Inflammatory macrophage treated with lipopolysaccharide for 1 hour (primary cell): Measurements from ENCODE around the gene CTDP1.

Source experiments
- DNase-seq, 2 donors: peaks; one replicate each; pipeline ENCODE4 v3.0.0-alpha.2; 2020 to 2022

CTDP1 gene

DNA sequence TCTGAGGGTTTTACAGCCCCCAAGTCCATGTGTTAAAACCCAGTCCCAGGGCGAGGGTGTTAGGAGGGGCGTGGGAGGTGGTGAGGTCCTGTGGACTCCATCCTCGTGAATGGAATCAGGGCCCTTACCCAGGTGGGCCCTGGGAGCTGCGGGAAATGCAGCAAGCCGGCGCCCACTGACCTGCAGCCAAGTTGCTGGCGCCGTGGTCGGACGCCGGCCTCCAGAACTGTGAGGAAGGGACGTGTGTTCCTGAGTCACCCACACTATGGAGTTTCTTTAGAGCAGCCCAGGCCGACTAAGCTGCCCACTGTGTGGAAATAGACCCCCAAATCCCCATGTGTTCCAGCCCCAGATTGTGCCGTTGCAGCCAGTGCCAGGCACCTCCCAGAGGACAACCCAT, 26.4 kb downstream of the CTDP1 start:
- DNase-seq: no peak

DNA sequence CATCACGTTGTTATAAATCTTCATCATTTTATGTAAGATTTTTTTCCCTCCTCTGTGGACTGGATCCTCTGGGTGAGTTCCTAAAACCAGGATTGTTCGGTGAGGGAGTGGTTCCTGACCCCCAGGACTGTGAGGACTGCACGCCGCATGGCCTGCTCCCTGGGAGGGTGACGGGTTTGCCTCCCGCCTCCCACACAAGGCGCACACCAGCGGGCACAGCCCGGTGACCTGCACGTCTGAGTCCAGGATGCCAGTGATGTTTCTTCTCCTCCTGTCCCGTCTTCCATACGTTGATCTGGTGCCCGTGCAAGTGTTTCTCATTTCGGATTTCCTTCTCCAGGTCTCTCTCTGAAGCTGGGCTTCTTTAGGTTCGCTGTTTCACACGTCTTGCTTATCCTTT, 27.1 kb downstream of the CTDP1 start:
- DNase-seq: no peak

DNA sequence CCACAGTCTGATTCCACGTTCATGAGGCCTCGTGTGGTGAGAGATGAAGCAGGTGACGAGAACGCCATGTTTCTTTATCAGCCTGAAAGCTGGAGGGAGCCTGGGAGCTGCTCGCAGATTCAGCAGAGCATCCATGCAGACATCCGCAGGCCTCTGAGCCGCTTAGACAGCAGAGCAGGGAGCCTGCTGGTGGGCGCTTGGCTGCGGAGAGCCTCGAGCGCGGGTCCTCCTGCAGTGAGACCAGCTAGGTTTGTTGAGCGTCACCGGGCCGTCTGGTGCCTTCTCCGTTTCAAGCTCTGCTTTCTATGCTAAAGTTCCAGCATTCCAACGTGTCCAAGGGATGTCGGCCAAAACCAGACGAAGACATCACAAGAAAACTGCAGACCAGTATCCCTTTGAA, 27.6 kb downstream of the CTDP1 start:
- DNase-seq: no peak

DNA sequence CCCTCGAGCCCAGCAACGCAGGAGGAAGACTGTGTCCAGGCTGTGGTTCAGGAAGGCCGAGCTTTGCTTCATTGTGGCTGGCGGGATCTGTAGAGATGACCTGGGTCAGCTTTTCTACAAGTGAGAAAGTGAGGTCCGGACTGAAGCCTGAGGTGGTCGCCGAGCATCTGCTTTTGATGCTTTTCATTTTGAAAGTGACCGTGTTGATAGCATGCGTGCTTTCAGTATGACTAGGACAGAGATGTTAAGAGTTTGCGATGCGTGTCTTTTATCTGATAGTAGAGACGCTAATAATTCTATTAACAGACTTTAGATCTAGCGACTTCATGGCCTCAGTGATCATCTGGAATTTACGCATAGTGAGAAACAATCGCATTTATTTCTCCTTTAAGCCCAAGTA, 28.1 kb downstream of the CTDP1 start:
- no peak for DNase-seq

DNA sequence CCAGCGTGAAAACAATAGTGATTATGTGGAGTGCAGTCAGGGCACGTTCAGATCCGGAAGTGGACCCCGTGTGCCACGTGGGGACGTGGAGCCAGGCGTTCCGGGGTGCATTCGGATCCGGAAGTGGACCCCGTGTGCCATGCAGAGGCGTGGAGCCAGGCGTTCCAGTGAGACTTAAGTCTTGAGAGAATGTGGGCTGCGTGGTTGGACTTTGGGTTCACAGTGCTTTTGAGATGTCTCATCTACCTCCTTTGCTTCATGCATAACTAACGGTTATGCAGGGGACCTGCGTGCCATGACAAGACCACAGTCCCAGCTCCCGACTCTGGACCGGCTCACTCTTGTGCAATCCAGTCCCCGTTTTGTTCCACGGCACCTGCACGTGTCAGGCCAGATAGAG, 28.8 kb downstream of the CTDP1 start:
- DNase-seq: no peak

DNA sequence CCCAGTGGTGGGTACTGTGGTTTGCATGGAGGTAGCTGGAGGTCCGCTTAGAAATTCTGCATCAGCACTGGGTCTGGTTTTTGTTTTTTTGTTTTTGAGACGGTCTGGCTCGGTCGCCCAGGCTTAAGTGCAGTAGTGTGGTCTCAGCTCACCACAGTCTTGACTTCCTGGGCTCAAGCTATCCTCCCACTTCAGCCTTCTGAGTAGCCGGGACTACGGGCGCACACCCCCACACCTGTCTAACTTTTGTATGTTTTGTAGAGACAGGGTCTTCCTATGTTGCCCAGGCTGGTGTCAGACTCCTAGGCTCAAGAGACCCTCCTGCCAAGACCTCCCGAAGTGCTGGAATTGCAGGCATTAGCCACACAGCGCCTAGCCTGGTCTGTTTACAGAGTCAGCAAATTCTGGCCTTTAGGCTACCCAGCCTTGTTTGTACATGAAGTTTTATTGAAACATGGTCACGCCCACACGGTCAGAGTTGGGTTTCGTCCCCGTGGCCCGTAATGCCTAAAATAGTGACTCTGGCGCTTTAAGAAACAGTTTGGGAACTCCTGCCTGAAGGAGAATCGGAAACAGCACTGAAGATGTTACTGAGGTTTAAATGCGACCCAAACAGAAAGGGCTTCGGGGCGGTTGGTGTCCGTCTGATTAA, 32.7 kb downstream of the CTDP1 start:
- DNase-seq: no peak

DNA sequence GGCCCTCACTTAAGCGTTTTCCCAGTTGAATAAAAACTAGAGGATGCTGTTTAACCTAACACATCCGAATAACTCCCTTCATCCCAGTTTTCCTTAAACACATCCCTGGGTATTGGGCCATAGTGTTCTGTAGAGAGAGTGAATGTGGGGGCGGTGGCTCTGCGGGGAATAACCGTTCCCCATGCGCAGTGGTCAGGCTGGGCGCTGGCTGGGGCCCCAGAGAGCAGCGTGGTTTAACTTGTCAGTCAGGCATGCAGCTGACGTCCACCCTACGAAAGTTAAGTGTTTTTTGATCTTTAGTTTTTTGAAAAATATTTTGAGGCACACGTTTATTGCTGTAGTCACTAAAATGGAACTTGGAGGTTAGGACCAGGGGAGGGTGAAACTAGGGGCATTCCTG, 33.7 kb downstream of the CTDP1 start:
- DNase-seq: no peak

DNA sequence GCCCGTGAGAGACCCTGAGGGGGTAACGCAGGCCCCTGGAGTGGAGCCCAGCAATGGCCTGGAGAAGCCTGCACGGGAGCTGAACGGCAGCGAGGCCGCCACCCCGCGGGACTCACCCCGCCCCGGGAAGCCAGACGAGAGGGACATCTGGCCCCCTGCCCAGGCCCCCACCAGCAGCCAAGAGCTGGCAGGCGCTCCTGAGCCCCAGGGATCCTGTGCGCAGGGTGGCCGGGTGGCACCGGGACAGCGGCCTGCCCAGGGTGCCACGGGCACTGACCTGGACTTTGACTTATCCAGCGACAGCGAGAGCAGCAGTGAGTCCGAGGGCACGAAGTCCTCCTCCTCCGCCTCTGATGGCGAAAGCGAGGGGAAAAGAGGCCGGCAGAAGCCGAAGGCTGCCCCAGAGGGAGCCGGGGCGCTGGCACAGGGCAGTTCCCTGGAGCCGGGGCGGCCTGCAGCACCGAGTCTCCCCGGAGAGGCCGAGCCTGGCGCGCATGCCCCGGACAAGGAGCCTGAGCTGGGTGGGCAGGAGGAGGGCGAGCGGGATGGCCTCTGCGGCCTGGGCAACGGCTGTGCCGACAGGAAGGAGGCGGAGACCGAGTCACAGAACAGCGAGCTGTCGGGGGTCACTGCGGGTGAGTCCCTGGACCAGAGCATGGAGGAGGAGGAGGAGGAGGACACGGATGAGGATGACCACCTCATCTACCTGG, 35.1 kb downstream of the CTDP1 start:
- DNase-seq: no peak

DNA sequence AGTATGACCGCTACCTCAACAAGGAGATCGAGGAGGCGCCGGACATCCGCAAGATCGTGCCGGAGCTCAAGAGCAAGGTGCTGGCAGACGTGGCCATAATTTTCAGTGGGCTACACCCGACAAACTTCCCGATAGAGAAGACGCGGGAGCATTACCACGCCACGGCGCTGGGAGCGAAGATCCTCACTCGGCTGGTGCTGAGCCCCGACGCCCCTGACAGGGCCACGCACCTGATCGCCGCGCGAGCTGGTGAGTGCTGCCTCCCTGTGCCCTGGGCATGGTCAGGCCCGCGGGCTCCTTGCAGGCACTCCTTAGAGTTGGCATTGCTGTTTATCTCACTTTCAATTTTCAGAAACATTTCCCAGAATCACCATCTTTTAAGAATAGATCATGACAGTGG, 35.7 kb downstream of the CTDP1 start:
- DNase-seq: no peak

DNA sequence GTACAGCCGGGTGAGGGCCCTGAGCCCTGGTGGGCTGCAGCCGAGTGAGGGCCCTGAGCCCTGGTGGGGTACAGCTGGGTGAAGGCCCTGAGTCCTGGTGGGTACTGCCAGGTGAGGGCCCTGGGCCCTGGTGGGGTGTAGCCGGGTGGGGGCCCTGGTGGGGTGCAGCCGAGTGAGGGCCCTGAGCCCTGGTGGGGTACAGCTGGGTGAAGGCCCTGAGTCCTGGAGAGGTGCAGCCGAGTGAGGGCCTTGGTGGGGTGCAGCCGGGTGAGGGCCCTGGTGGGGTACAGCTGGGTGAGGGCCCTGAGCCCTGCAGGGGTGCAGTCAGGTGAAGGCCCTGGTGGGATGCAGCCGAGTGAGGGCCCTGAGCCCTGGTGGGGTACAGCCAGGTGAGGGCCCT, 37.5 kb downstream of the CTDP1 start:
- DNase-seq: no peak

DNA sequence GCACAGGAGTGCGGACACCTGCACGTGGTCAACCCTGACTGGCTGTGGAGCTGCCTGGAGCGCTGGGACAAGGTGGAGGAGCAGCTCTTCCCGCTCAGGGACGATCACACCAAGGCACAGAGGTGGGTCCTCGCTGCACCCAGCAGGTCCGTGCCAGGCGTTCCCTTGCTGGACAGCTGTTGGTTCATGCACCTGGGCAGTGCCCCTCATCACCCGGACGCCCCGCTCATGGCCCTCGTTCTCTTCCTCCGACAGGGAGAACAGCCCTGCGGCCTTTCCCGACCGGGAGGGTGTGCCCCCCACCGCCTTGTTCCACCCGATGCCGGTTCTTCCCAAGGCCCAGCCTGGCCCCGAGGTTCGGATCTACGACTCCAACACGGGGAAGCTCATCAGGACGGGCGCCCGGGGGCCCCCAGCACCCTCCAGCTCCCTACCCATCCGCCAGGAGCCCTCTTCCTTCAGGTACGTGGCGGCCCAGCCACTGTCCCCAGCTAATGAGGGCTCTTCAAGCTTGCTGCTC, 38.0 kb downstream of the CTDP1 start:
- DNase-seq: no peak

DNA sequence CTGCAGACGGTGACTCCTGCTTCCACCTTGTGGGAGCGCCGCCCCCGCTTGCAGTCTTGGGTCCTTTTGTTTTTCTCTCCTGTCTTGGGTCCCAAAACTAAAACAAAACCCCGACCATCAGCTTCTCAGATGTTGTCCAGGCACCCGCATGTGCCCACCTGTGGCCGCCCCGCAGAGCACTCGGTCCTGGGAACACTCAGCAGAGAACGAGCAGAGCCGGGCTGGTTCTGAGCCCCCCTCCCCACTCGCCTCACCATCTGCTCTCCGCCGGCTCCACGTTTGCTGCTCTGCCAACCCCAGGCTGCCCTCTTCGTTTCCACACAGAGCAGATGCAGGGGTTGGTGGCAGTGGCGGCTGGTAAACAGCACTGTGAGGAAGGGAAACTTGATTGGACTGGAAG, 38.5 kb downstream of the CTDP1 start:
- DNase-seq: no peak

DNA sequence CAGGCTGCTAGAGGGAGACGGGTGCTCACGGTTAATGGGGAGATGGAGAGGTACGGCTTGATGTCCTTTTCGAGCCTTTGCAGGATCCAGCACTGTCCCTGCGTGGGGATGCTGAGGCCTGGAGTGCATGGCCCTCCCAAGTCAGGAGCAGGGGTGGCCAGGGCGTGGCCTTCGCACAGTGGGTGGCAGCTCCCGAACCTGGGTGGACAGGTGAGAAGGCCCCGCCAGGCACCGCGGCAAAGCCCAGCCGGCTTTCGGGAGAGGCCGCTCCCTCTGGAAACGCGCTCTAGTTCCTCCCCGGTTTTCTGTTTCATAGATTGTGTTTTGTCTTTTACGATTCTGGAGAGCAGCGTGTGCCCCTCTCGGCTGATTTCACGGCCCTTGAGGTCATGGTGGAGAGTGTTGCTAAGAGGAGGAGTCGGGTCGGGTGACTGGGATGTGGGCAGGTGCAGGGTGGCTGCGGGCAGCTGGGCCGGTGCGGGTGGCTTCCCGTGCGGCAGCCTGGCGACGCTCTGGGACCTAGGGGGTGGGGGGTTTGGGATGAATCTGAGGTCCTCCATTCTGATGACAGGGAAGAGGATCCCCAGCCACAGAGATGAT, 39.4 kb downstream of the CTDP1 start:
- no peak for DNase-seq

DNA sequence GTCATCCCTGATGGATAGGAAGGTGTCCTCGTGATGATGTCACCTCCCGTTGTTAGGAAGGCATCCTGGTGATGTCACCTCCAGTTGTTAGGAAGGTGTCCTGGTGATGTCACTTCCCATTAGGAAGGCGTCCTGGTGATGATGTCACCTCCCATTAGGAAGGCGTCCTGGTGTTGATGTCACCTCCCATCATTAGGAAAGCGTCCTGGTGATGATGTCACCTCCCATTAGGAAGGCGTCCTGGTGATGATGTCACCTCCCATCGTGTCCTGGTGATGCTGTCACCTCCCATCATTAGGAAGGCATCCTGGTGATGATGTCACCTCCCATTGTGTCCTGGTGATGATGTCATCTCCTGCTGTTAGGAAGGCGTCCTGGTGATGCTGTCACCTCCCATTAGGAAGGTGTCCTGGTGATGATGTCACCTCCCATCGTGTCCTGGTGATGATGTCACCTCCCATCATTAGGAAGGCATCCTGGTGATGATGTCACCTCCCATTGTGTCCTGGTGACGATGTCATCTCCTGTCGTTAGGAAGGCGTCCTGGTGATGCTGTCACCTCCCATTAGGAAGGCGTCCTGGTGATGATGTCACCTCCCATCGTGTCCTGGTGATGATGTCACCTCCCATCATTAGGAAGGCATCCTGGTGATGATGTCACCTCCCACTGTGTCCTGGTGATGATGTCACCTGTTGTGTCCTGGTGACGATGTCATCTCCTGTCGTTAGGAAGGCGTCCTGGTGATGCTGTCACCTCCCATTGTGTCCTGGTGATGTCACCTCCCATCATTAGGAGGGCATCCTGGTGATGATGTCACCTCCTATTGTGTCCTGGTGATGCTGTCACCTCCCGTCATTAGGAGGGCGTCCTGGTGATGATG, 40.1 kb downstream of the CTDP1 start:
- peak in 1 of 2 donors; percentile 2 for DNase-seq

DNA sequence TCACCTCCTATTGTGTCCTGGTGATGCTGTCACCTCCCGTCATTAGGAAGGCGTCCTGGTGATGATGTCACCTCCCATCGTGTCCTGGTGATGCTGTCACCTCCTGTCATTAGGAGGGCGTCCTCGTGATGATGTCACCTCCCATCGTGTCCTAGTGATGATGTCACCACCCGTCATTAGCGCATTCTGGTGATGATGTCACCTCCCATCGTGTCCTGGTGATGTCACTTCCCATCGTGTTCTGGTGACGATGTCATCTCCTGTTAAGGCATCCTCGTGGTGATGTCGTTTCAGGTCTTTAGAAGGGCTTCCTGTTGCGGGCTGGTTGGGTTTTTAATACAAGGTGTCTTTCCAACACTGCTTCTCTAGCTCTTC, 40.7 kb downstream of the CTDP1 start:
- DNase-seq: peak in 1 of 2 donors; percentile 9

DNA sequence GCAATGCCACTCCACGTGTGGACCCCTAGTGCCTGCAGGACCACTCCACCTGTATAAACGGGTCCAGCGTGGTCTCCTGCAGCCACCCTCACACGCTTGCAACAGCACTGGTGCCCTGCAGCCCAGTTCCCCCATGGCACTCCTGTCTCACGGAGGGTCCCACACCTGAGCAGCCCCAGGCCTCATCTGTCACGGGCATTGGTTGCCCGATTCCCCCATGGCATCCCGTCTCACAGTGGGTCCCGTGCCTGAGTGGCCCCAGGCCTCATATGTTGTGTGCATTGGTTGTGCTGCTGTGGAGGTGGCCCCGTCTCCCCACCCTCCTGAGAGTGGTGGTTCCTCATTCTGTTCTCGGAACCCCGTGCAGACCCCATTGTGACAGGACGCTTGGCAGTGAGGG, 43.4 kb downstream of the CTDP1 start:
- no peak for DNase-seq

DNA sequence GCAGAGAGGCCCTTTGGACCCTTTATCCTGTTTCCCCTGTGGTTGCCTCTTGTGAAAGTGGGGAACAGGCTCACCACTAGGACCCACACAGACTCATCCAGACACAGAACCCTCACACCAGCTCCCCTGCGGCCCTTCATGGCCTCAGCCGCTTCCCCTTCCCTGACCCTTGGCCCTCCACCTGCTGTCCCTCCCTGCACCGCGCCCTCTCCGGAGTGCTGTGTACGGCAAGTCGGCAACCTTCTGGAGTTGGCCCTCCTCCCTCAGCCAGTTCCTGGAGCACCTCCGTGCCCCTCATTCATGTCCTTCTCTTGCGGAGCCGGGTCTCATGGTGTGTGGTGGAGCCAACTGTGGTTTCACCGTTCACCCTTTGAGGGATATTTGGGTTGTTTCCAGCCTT, 44.0 kb downstream of the CTDP1 start:
- no peak for DNase-seq

DNA sequence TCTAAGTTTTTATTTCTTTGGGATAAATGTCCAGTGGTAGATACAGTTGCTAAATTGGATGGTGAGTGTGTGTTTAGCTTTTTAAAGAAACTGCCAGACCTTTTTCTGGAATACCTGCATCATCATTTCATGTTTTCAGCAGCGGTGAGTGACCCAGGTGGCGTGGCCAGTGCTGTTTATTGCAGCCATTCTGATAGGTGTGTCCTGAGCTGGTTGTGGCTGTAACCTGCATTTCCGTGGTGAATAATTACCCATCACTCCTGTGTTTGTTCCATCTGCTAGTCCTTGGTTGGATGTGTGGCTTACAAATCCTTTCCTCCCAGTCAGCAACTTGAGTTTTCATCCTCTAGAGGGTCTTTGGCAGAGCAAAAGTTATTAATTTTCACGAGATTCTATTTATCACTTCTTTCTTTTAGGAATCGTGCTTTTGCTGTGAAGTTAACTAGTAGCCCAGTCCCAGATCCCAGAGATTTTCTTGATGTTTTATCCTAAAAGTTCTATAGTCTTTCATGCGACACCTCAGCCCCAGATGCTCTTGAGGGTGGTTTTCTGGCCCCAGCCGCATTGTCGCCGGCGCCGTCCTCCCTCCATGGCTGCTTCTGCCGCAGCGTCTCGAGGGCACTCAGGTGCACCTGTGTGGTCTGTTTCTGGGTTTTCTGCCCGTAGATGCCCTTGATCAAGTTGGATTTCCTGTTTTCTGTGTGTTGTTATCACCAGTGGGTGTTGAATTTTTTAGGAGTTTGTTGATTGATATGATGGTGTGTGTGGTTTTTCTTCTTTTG, 44.9 kb downstream of the CTDP1 start:
- no peak for DNase-seq

DNA sequence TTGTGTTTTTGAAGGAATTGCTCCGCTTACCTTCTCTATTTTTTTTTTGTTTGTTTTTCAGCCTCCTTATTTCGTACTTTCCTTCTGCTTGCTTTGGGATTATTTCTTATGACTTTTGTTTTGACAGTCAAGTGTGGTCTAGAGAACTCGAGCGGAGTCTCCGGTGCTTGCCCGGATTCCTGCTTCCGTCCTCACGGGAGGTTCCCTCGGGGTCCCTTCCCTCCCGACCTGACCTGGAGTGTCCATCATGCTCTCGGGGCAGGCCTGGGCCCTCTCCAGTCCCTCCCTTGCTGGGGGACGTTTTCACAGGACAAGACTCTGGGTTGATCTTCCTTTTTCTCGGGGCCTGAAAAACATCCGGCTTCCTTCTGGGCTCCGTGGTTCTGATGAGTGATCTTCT, 45.9 kb downstream of the CTDP1 start:
- no peak for DNase-seq

DNA sequence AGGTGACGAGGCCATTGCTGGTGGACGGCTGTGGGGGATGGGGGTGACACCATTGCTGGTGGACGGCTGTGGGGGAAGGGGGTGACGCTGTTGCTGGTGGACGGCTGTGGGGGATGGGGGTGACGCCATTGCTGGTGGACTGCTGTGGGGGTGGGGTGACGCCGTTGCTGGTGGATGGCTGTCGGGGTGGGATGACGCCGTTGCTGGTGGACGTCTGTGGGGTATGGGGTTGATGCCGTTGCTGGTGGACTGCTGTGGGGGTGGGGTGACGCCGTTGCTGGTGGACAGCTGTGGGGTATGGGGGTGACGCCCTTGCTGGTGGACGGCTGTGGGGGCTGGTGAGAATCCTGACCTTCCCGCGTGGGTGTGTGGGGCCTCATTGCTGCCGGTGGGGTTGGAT, 47.1 kb downstream of the CTDP1 start:
- DNase-seq: no peak

DNA sequence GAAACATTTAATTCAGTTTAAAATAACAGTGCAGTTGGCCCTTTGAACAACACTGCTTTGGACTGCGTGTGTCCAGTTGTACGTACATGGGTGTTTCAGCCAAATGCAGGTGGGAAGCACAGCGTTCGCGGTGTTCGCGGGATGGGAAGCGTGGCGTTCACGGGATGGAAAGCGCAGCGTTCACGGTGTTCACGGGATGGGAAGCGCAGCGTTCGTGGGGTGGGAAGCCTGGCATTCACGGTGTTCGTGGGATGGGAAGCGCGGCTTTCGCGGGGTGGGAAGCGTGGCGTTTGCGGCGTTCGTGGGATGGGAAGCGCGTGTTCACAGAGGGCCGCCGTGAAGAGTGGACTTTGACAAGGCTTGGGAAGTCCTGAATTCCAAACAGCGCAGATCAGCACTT, 47.6 kb downstream of the CTDP1 start:
- DNase-seq: no peak

DNA sequence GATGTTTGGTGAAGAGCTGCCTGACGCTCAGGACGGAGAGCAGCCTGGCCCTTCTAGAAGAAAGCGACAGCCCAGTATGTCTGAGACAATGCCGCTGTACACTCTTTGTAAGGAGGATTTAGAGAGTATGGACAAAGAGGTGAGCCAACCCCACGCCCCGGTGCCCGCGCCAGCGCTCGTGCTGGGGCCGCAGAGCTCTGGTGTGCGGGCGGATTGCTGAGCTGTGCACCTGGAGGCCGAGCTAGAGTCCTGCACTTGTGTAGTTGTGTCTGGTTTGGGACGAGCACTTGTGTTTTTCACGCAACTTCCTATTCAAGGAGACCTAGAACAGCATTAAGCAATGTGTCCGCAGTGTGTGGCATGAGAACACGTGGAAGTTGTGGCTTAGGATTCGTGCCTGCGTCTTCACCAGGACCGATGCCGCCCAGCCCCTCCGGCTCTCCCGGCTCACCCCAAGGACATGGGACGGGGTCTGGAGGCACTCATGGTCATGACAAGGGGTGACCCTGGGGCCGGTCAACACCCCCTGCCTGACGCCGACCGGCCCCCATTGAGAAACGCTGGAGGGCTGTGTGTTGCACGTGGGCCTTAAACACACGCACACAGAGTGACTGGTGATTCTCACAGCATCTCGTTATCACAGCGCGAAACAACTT, 49.5 kb downstream of the CTDP1 start:
- no peak for DNase-seq
